HG03558 (cell line): ENCODE results near the gene MTUS2.

Source experiments
- ATAC-seq: cut with Tn5 transposase; IDR thresholded peaks from one replicate; pipeline ENCODE4 v1.9.1; 2021; ENCODE audit warnings: moderate number of reproducible peaks; ENCODE audit not compliant: unreplicated experiment; ENCODE audit errors: extremely low read depth

Gene MTUS2

GRCh38 chr13:29428310-29429181, 608.4 kb downstream of the MTUS2 start:
- ATAC-seq = no peak

- no peak for ATAC-seq
Measured at GRCh38 chr13:29429286-29429900, 609.3 kb downstream of the MTUS2 start.

DNA sequence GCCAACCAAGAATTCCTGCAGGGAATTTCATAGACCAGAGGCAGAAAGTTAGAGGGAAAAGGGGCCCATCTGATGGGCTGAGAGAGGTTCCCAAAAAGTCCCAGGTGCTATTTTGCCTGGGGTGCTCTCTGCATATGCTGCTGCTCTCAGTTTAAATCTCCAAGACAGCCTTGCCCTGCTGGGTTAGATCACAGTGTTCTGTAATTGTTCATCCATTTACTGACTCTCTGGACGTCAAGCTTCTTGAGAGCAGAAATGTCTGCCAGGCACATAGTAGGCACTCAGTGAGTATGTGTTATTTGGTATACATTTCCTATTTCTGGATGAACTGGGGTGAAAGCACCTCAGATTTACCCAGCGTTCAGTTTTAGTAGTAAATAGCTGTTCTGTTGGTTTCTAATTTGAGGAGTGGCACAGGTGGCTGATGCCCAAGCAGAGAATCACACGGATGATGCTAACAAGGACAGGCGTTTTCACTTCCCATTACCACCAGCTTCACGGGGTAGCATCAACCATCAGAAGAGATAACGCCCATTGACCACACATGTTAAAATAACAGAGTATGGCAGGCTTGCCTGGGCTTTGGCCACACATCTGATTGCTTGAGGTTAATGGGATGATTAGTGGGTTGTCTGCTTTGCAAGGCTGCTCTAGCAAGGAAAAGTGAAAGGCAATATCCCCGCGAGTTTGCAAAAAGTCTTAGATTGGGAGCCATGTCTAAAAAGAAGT, 614.2 kb downstream of the MTUS2 start:
- ATAC-seq = no peak

- no peak for ATAC-seq
Measured at GRCh38 chr13:29435125-29435911, 615.2 kb downstream of the MTUS2 start.

DNA sequence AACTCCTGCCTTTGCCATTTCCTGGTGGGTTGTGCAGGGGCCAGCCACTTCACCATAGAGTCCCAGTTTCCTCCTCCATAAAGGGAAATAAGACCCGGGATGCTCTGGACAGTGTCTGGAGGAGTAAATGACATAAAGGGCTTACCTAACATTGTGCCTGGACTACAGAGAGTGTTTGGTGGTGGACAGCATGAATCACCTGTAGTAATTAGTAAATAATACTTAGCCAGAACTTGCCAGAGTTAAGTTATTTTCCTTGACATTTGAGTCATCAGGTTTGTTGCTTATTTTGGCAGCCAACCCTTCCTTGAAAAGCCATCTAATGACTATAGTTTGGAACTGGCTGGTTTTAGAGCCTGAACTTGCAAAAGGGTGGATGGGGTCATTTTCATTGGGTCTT, 616.2 kb downstream of the MTUS2 start:
- no peak for ATAC-seq

- no peak for ATAC-seq
Measured at GRCh38 chr13:29436721-29437280, 616.7 kb downstream of the MTUS2 start.

GRCh38 chr13:29438769-29439168, 618.6 kb downstream of the MTUS2 start:
- no peak for ATAC-seq

DNA sequence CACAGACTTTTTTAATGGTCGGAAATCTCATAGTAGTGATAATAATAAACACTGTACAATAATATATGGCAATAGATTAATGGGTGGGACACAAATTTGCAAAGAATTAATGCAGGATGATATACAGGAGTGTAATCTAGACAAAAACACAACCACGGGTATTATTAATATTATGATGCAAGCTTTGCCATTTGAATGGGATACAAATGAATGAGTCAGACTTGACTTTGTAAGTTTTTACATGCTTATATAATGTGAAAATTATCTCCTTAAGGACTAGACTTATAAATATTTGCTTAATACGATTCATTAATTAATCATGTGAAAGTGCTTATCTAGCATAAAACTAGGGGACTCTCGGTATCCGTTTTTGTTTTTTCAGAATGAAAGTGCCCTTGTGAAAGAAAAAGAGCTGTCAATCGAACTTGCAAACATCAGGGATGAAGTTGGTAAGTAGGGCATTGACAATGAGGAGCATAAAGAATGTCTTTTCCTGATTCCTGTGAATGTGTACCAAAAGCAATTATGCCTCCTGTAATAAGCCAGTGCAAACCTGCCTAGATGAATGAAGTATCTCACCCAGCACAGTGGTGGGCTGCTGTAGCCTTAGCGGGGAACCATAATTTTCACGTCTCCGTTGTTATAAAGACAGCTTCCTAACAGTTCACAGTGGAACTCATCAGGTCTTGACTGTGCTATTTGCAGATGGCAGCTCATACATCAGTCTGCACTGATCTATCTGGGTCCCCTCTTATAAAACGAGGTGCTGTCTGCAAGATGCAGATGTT, 619.7 kb downstream of the MTUS2 start:
- no peak for ATAC-seq

GRCh38 chr13:29441306-29441705, 621.2 kb downstream of the MTUS2 start:
- ATAC-seq = no peak

DNA sequence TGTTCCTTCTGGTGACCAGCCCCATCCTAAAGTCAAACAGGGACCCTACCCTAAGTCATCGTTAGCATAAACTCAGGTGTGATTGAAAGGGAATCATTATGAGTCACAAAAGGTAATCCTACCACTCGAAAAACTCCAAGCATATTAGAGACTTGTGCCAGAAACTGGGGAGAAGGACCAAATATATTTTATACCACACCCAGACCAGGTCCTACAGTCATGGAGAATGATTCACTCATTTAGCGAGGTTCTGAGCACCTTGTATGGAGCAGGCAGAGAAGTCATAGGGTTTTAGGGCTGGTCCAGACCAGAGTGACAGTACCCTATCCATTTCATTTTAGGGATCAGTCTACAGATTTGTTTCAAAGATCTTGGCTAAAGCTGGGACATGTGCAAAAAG, 625.9 kb downstream of the MTUS2 start:
- ATAC-seq = no peak

DNA sequence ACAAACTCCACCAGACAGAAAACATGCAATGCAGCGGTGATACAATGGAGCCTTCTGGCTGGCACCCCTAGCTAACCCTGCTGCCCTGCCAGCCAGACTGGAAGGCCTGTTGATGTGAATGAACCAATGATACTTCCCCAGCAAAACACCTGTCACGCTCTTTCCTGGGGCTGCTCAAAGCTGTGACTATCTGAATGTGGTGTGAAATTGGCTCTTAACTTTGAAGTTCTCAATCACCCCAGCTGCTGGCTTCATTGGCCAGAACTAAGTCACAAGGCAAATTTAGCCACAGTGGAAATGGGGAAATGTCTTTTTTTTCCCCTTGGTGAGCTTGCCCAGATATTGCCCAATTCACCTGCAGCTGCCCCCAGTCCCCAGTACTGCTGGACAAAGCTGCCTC, 628.0 kb downstream of the MTUS2 start:
- no peak for ATAC-seq

DNA sequence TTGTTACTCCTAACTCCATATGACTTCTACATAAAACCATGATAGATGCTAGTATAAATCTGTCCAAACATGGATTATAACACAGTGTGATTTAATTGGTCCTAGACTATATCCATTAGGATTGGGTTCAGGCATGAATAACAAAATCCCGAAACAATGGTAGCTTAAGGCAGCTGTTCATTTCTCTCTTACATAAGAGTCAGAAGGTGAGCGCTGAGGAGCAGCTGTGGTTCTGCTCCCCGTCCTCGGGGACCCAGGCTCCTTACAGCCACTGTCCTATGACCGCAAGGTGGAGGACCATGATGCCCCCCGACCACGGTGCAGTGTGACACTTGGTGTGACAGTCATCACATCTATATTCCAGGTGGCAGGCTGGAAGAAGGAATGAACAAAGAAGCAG, 629.6 kb downstream of the MTUS2 start:
- no peak for ATAC-seq

- no peak for ATAC-seq
Measured at GRCh38 chr13:29451976-29452375, 631.8 kb downstream of the MTUS2 start.

DNA sequence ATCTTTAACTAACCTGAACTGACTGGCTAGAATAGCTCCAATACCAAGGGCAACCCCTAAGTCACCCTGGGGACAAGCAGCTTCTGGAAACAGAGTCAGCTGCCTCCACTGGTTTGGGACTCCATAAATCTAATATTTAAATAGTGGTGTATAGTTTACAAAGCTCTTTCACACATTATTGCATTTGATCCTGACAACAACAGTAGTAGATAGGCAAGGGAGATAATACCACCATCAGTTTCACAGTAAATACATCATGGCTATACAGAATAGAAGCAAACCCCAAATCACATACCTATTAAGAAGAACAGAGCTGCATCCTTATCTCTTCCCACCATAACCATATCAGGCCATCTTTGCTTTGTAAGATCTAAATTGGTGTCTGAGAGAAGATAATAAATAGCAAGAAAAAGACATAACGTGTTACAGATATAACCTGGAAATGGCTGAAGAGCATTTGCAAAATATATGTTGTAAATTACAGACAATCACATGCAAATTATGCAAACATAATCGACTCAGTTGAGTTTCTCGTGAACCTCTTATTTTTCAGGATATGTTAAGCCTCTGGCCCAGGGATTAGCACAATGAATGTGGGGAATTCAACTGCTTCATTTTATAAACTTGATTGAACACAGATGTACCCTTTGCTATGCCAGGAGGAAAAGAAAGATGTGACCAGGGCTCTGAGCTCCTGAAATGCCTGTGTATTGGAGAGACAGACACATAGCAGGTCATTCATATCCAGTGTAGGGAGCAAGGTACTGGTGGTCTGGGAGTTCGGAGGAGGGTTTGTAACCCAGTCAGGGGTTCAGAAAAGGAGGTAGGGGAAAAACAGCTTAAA, 632.9 kb downstream of the MTUS2 start:
- no peak for ATAC-seq

- no peak for ATAC-seq
Measured at GRCh38 chr13:29453617-29454011, 633.5 kb downstream of the MTUS2 start.

- peak; percentile 56 for ATAC-seq
Measured at GRCh38 chr13:29454931-29455481, 634.9 kb downstream of the MTUS2 start.

- no peak for ATAC-seq
Measured at GRCh38 chr13:29456419-29456818, 636.3 kb downstream of the MTUS2 start.

DNA sequence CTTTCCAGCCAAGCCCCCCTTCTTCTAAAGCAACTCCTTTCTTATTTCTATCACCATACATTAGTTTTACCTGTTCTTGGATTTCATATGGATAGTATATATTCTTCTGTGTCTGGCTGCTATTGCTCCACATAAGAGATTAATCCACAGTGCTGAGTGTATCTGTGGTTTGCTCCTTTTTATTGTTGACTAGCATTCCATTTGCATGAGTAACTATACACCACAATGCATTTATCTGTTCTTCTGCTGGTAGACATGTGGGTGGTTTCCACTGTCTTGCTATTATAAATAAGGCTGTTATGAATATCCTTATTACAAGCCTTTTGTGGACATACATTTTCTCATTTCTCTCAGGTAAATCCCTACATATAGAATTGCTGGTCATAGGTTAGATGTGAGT, 637.2 kb downstream of the MTUS2 start:
- no peak for ATAC-seq
